H9 (cell line): ENCODE data around the gene CADPS2. TPM values are rescaled to one million over a fixed set of nuclear protein-coding genes. Genes with fewer than 3 reads are reported as not detected.
A peak's percentile ranks its signal among the peaks of the same experiment; 100 is the strongest.

Experiments
- DNase-seq: peaks from one replicate; pipeline ENCODE4 v3.0.0-alpha.2; 2017
- H2AFZ ChIP-seq: one replicate; pipeline ENCODE4 v1.6.1; 2013; ENCODE audit warnings: mild to moderate bottlenecking, low read length, control low read depth, moderate library complexity
- H2AK5ac ChIP-seq: 2 replicates; pipeline ENCODE4 v1.6.1; 2013; ENCODE audit warnings: low read length, control low read depth, mixed read lengths; ENCODE audit not compliant: insufficient read length
- H2BK120ac ChIP-seq: one replicate; pipeline ENCODE4 v1.6.1; 2013; ENCODE audit warnings: low read depth, mild to moderate bottlenecking, low read length, control low read depth, inconsistent platforms; ENCODE audit not compliant: poor library complexity, severe bottlenecking
- H2BK12ac ChIP-seq: 2 replicates; pipeline ENCODE4 v1.6.1; 2013; ENCODE audit warnings: low read length, control low read depth, mixed read lengths, low read depth; ENCODE audit not compliant: insufficient read length
- H2BK15ac ChIP-seq: 2 replicates; pipeline ENCODE4 v1.6.1; 2013; ENCODE audit warnings: low read depth, low read length, control low read depth
- H2BK20ac ChIP-seq: one replicate; pipeline ENCODE4 v1.6.1; 2013; ENCODE audit warnings: low read depth, mild to moderate bottlenecking, low read length, control low read depth, inconsistent platforms; ENCODE audit not compliant: poor library complexity, severe bottlenecking
- H2BK5ac ChIP-seq: 2 replicates; pipeline ENCODE4 v1.6.1; 2013; ENCODE audit warnings: low read length, control low read depth, mixed read lengths; ENCODE audit not compliant: insufficient read length
- H3K14ac ChIP-seq: 2 replicates; pipeline ENCODE4 v1.6.1; 2013; ENCODE audit warnings: low read length, control low read depth; ENCODE audit not compliant: insufficient read depth
- H3K18ac ChIP-seq: 2 replicates; pipeline ENCODE4 v1.6.1; 2013; ENCODE audit warnings: low read depth, mild to moderate bottlenecking, mixed read lengths, low read length, control low read depth; ENCODE audit not compliant: insufficient read length
- H3K23ac ChIP-seq: 2 replicates; pipeline ENCODE4 v1.6.1; 2013; ENCODE audit warnings: low read length, control low read depth, mixed read lengths, low read depth; ENCODE audit not compliant: insufficient read length
- H3K23me2 ChIP-seq: 2 replicates; pipeline ENCODE4 v1.6.1; 2013; ENCODE audit warnings: low read depth, mild to moderate bottlenecking, mixed read lengths, low read length, control low read depth; ENCODE audit not compliant: insufficient read length, poor library complexity, severe bottlenecking
- H3K27ac ChIP-seq: 2 replicates; pipeline ENCODE4 v1.5.1; 2013; ENCODE audit warnings: low read length, control low read depth, mixed read lengths, low read depth; ENCODE audit not compliant: insufficient read length
- H3K27me3 ChIP-seq: 2 replicates; pipeline ENCODE4 v1.6.1; 2013; ENCODE audit warnings: low read length, control low read depth, inconsistent platforms; ENCODE audit not compliant: insufficient read depth
- H3K4ac ChIP-seq: 2 replicates; pipeline ENCODE4 v1.6.1; 2013; ENCODE audit warnings: low read depth, mild to moderate bottlenecking, control low read depth, inconsistent platforms, low read length, moderate library complexity
- H3K4me1 ChIP-seq: 2 replicates; pipeline ENCODE4 v1.6.1; 2013; ENCODE audit warnings: low read length, control low read depth, inconsistent platforms; ENCODE audit not compliant: insufficient read depth
- H3K4me2 ChIP-seq: 2 replicates; pipeline ENCODE4 v1.6.1; 2013; ENCODE audit warnings: low read length, control low read depth, mixed read lengths; ENCODE audit not compliant: insufficient read length, insufficient read depth
- H3K56ac ChIP-seq: 2 replicates; pipeline ENCODE4 v1.6.1; 2013; ENCODE audit warnings: low read depth, mild to moderate bottlenecking, mixed read lengths, low read length, control low read depth; ENCODE audit not compliant: insufficient read length
- H3K79me1 ChIP-seq: 2 replicates; pipeline ENCODE4 v1.6.1; 2013; ENCODE audit warnings: low read depth, mild to moderate bottlenecking, moderate library complexity, low read length, control low read depth, inconsistent platforms; ENCODE audit not compliant: insufficient read depth, poor library complexity, severe bottlenecking
- H3K79me2 ChIP-seq: 2 replicates; pipeline ENCODE4 v1.6.1; 2013; ENCODE audit warnings: low read length, control low read depth, inconsistent platforms; ENCODE audit not compliant: insufficient read depth
- H3K9ac ChIP-seq: 2 replicates; pipeline ENCODE4 v1.6.1; 2013; ENCODE audit warnings: low read length, control low read depth, mixed read lengths; ENCODE audit not compliant: insufficient read length; ENCODE audit errors: extremely low read depth
- H3K9me3 ChIP-seq: one replicate; pipeline ENCODE4 v1.6.1; 2013; ENCODE audit warnings: low read depth, low read length, inconsistent platforms; ENCODE audit not compliant: control insufficient read depth
- H3T11ph ChIP-seq: one replicate; pipeline ENCODE4 v1.6.1; 2013; ENCODE audit warnings: mild to moderate bottlenecking, low read length, control low read depth, inconsistent platforms
- H4K20me1 ChIP-seq: one replicate; pipeline ENCODE4 v1.6.1; 2013; ENCODE audit not compliant: control insufficient read depth, insufficient read length, insufficient read depth
- H4K5ac ChIP-seq: 2 replicates; pipeline ENCODE4 v1.6.1; 2013; ENCODE audit warnings: low read depth, mild to moderate bottlenecking, mixed read lengths, low read length, control low read depth; ENCODE audit not compliant: insufficient read length
- H4K8ac ChIP-seq: replicated peaks from 2 replicates; pipeline ENCODE4 v1.6.1; 2013; ENCODE audit warnings: low read length, control low read depth, mixed read lengths, low read depth; ENCODE audit not compliant: insufficient read length
- H4K91ac ChIP-seq: 2 replicates; pipeline ENCODE4 v1.6.1; 2013; ENCODE audit warnings: low read depth, mild to moderate bottlenecking, moderate library complexity, mixed read lengths, low read length, control low read depth; ENCODE audit not compliant: insufficient read length
- H3K27ac Mint-ChIP-seq, 3 experiments: 2 replicates in 2 of 3; 3 replicates in 1 of 3; pipeline ENCODE4 v1.8.0; 2020 to 2021; ENCODE audit warnings: mixed read lengths in 3 of 3, mild to moderate bottlenecking in 1 of 3, moderate library complexity in 1 of 3
- H3K27me3 Mint-ChIP-seq: 2 replicates; pipeline ENCODE4 v1.8.0; 2021; ENCODE audit warnings: low read depth, mild to moderate bottlenecking, moderate library complexity, mixed read lengths
- H3K36me3 Mint-ChIP-seq, 3 experiments: 2 replicates in 2 of 3; 3 replicates in 1 of 3; pipeline ENCODE4 v1.8.0; 2020 to 2021; ENCODE audit warnings: low read depth in 3 of 3, mixed read lengths in 3 of 3; ENCODE audit not compliant: insufficient read depth in 1 of 3
- H3K4me1 Mint-ChIP-seq, 2 experiments: 2 replicates each; pipeline ENCODE4 v1.8.0; 2020; ENCODE audit warnings: mixed read lengths in 2 of 2
- H3K4me3 Mint-ChIP-seq, 2 experiments: 2 replicates in 1 of 2; 3 replicates in 1 of 2; pipeline ENCODE4 v1.8.0; 2020 to 2021; ENCODE audit warnings: mild to moderate bottlenecking in 2 of 2, mixed read lengths in 2 of 2, moderate library complexity in 1 of 2
- H3K9me3 Mint-ChIP-seq, 2 experiments: 2 replicates in 1 of 2; 3 replicates in 1 of 2; pipeline ENCODE4 v1.8.0; 2020; ENCODE audit warnings: mild to moderate bottlenecking in 2 of 2, mixed read lengths in 2 of 2, moderate library complexity in 1 of 2
- CTCF ChIP-seq: fragments of 200-600 bp; sonication (generic); conservative IDR thresholded peaks from 3 replicates; pipeline ENCODE4 v1.8.0; 2021; ENCODE audit warnings: antibody characterized with exemption, mild to moderate bottlenecking
- WGBS: extraction: QIAGEN DNeasy Blood & Tissue Kit; methylation state at CpG from one replicate; pipeline ENCODE4 v1.1.7; 2013; ENCODE audit warnings: missing lambda C conversion rate, low lambda C conversion rate, mixed read lengths; ENCODE audit not compliant: insufficient read length; ENCODE audit errors: extremely low coverage; 5-methylcytosine and 5-hydroxymethylcytosine counted together
- total RNA-seq: library from RNA; stranded (reverse); gene quantifications from 2 replicates; pipeline ENCODE4 v1.2.1, GENCODE V29; 2021

The CADPS2 gene
- total RNA-seq, 1 experiment from 2014 or later = 7.1 TPM

GRCh38 chr7:122517576-122517975 lies 368.7 kb downstream of the CADPS2 start:
- WGBS = no CpG with 5 or more reads among the region's 1 CpG
- no peak overlapping the region for H2BK12ac ChIP-seq
- no peak overlapping the region for H4K8ac ChIP-seq
- H3K14ac ChIP-seq = no peak overlapping the region
- peaks cover 66 to 69% of the 10 kb centered on the region in 2 experiments for H3K4me1 Mint-ChIP-seq
- no peak overlapping the region for H2AFZ ChIP-seq
- H2AK5ac ChIP-seq = no peak overlapping the region
- no peaks in the 10 kb centered on the region for H4K20me1 ChIP-seq
- H3K79me2 ChIP-seq = no peaks in the 10 kb centered on the region
- H3K23me2 ChIP-seq = no peaks in the 10 kb centered on the region
- H2BK20ac ChIP-seq = no peak overlapping the region
- no peaks in the 10 kb centered on the region for H3K79me1 ChIP-seq
- H3K18ac ChIP-seq = no peak overlapping the region
- H3T11ph ChIP-seq = no peak overlapping the region
- no peaks in the 10 kb centered on the region for H3K9me3 ChIP-seq
- no peak overlapping the region for H2BK15ac ChIP-seq
- peak overlapping the region; percentile 7 to 80 (median 59); a peak in 2 of 7 replicates for H3K27ac Mint-ChIP-seq
- no peak for DNase-seq
- H3K23ac ChIP-seq = no peak overlapping the region
- H4K5ac ChIP-seq = no peak overlapping the region
- H3K4me3 Mint-ChIP-seq = no peak overlapping the region
- H4K91ac ChIP-seq = no peak overlapping the region
- no peak for TF ChIP-seq CTCF
- no peak overlapping the region for H3K27ac ChIP-seq
- H3K4me2 ChIP-seq = no peak overlapping the region
- H3K4ac ChIP-seq = no peak overlapping the region
- no peaks in the 10 kb centered on the region for H3K27me3 Mint-ChIP-seq
- H3K36me3 Mint-ChIP-seq = peaks cover 0 to 2% (median 0%) of the 10 kb centered on the region in 3 experiments; a peak in 2 of 7 replicates
- peaks cover 9% of the 10 kb centered on the region; the same call in 1 of the 2 replicates for H3K4me1 ChIP-seq
- no peak overlapping the region for H3K56ac ChIP-seq
- H2BK120ac ChIP-seq = no peak overlapping the region
- no peak overlapping the region for H3K9ac ChIP-seq
- H2BK5ac ChIP-seq = no peak overlapping the region
- H3K27me3 ChIP-seq = no peaks in the 10 kb centered on the region
- peaks cover 0 to under 1% of the 10 kb centered on the region in 2 experiments; a peak in 1 of 5 replicates for H3K9me3 Mint-ChIP-seq
